ENCODE measurements around the gene SPINT4.
"Not testable (repeated sequence)": the region's sequence is repeated elsewhere in the genome, so short reads cannot be mapped to it uniquely, and the experiment has no call there.

SPINT4 gene

GRCh38 chr20:45704969-45705637 lies 17.0 kb upstream of the SPINT4 start, which contains the start of gene WFDC10B:
TSS of gene WFDC10B (minus strand) at chr20:45705019. CDS start at chr20:45685992, 19,027 bp downstream.
- no peak within 1 kb of the TSS for H3K4me3 ChIP-seq (ENCODE audit: low read length)
- TF ChIP-seq CTCF (IDR thresholded peaks at IDR 0.05; ENCODE audit: insufficient read depth, low read depth, low read length, missing control alignments) = no peak
- DNase-seq (ENCODE audit: low read depth) = peak; percentile 36

DNA sequence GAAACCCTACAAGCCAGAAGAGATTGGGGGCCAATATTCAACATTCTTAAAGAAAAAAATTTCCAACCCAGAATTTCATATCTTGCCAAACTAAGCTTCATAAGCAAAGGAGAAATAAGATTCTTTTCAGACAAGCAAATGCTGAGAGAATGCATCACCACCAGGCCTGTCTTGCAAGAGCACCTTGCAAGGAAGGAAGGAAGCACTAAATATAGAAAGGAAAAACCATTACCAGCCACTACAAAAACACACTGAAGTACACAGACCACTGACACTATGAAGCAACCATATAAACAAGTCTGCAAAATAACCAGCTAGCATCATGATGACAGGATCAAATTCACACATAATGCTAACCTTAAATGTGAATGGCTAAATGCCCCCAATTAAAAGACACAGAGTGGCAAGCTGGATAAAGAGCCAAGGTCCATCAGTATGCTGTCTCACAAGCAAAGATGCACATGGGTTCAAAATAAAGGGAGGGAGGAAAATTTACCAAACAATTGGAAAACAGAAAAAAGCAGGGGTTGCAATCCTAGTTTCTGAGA lies 5.9 kb upstream of the SPINT4 start:
- not testable (repeated sequence) for H3K4me3 ChIP-seq (ENCODE audit: low read length); DNase-seq (ENCODE audit: low read depth)

DNA sequence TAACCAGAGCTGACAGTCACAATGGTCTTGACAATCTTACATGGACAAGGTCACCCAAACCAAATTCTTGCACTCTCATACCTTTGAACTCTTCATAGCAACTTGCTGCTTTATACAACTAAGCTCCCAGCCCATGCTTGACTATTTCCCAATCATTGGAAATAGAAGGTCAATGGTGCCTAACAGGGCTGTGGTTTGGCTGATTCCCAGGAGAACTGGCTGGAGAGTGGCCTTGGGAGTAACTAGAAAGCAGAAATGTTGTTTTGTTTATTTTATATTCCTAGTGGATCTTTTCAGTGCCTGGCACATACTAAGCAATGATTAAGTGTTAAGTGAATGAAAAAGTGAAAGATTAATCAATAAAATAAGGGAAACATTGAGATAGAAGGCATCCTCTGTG lies 3.0 kb downstream of the SPINT4 start:
- no peak for TF ChIP-seq CTCF (IDR thresholded peaks at IDR 0.05; ENCODE audit: insufficient read depth, low read depth, low read length, missing control alignments)
- DNase-seq (ENCODE audit: low read depth) = no peak
- H3K4me3 ChIP-seq (ENCODE audit: low read length) = no peak overlapping the region

GRCh38 chr20:45727044-45727443 lies 4.9 kb downstream of the SPINT4 start:
- H3K4me3 ChIP-seq (ENCODE audit: low read length) = no peak overlapping the region
- no peak for DNase-seq (ENCODE audit: low read depth)
- no peak for TF ChIP-seq CTCF (IDR thresholded peaks at IDR 0.05; ENCODE audit: insufficient read depth, low read depth, low read length, missing control alignments)

GRCh38 chr20:45732199-45732598 lies 10.1 kb downstream of the SPINT4 start:
- no peak for DNase-seq (ENCODE audit: low read depth)
- no peak overlapping the region for H3K4me3 ChIP-seq (ENCODE audit: low read length)
- TF ChIP-seq CTCF (IDR thresholded peaks at IDR 0.05; ENCODE audit: insufficient read depth, low read depth, low read length, missing control alignments) = no peak

DNA sequence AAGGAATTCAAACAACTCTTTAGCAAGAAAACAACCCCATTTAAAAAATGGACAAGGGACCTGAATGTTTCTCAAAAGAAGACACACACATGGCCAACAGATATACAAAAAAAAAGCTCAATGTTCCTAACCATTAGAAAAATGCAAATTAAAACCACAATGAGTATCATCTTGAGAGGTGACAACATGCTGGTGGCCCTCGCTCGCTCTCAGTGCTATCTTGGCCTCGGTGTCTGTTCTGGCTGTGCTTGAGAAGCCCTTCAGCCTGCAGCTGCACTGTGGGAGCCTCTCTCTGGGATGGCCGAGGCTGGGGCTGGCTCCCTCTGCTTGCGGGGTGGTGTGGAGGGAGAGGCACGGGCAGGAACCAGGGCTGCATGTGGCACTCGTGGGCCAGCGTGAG lies 13.4 kb downstream of the SPINT4 start:
- DNase-seq (ENCODE audit: low read depth) = no peak
- no peak overlapping the region for H3K4me3 ChIP-seq (ENCODE audit: low read length)

DNA sequence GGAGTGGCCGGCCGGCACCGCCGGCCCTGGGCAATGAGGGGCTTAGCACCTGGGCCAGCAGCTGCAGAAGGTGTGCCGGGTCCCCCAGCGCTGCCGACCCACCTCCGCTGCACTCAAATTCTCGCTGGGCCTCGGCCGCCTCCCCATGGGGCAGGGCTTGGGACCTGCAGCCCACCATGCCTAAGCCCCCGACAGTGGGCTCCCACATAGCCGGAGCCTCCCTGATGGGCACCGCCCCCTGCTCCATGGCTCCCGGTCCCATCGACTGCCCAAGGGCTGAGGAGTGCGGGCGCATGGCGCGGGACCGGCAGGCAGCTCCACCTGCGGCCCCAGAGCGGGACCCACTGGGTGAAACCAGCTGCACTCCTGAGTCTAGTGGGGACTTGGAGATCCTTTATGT lies 13.8 kb downstream of the SPINT4 start:
- DNase-seq (ENCODE audit: low read depth) = no peak
- no peak overlapping the region for H3K4me3 ChIP-seq (ENCODE audit: low read length)
- TF ChIP-seq CTCF (IDR thresholded peaks at IDR 0.05; ENCODE audit: insufficient read depth, low read depth, low read length, missing control alignments) = no peak

More for the DNA sequence above, 13.4 kb downstream of the SPINT4 start:
- TF ChIP-seq CTCF (IDR thresholded peaks at IDR 0.05; ENCODE audit: insufficient read depth, low read depth, low read length, missing control alignments) = no peak
